OCI-LY1 (cell line): ENCODE measurements around the gene GLDC.

Source experiments
- EZH2 ChIP-seq: fragments of 200-600 bp; sonication (generic), shearing (Covaris generic); IDR thresholded peaks from 2 replicates; pipeline ENCODE4 v1.8.0; 2017; ENCODE audit warnings: borderline replicate concordance, mixed run types, mild to moderate bottlenecking, antibody characterized with exemption, low read length, moderate library complexity, mixed read lengths
- TF ChIP-seq, protein P1 (sequence below): fragments of 200-600 bp; sonication (generic), shearing (Covaris generic); IDR thresholded peaks from 2 replicates; pipeline ENCODE4 v1.5.1; 2017; ENCODE audit warnings: mild to moderate bottlenecking, antibody characterized with exemption, low read length, moderate library complexity, mixed read lengths

DNA sequence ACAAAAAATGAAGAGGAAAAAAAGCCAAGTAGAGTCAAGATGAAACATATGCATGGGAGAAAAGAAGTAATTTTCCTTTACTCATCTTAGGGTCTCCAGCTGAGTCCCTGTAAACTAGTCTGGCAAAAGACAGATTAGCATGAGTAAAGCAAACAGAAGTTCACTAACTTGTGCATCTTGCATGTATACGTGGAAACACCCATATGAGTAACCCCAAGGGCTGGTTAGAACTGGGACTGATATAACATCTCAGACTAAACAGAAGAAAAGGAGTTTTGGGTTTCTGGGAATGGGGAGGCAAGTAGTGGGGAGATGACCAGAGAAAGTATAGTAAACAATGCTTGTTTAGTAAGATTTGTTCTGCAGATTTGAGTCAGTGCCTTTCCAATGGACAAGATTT is 20.1 kb upstream of the GLDC start:
- TF ChIP-seq EZH2, result no peak
- TF ChIP-seq, protein P1, sequence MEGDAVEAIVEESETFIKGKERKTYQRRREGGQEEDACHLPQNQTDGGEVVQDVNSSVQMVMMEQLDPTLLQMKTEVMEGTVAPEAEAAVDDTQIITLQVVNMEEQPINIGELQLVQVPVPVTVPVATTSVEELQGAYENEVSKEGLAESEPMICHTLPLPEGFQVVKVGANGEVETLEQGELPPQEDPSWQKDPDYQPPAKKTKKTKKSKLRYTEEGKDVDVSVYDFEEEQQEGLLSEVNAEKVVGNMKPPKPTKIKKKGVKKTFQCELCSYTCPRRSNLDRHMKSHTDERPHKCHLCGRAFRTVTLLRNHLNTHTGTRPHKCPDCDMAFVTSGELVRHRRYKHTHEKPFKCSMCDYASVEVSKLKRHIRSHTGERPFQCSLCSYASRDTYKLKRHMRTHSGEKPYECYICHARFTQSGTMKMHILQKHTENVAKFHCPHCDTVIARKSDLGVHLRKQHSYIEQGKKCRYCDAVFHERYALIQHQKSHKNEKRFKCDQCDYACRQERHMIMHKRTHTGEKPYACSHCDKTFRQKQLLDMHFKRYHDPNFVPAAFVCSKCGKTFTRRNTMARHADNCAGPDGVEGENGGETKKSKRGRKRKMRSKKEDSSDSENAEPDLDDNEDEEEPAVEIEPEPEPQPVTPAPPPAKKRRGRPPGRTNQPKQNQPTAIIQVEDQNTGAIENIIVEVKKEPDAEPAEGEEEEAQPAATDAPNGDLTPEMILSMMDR, result no peak
